GM12878 (cell line): ENCODE results near the gene NEK10. TPM values are rescaled to one million over a fixed set of nuclear protein-coding genes. Genes with fewer than 3 reads are reported as not detected.

Source experiments
- ATAC-seq: fragments of 200-7000 bp; cut with Tn5 transposase; 3 replicates; pipeline ENCODE4 v1.9.1; 2020; ENCODE audit warnings: mild to moderate bottlenecking, moderate library complexity
- BruUV-seq: library from RNA; stranded (reverse); fragments of 400-500 nt; replicated peaks from 2 replicates; lab custom pipeline; 2021; lab: Mats Ljungman, UMichigan
- CTCF ChIA-PET: fragments of 300-600 bp; sonication (Branson Sonifier 250); formaldehyde crosslinking; extraction: SDS; loops from one replicate; lab custom pipeline; 2021; ENCODE audit warnings: inconsistent platforms; lab: Yijun Ruan, JAX
- POLR2A ChIA-PET: fragments of 350-600 bp; formaldehyde crosslinking; extraction: SDS; loops from one replicate; lab custom pipeline; 2021; ENCODE audit warnings: inconsistent platforms; lab: Charles Lee
- RAD21 ChIA-PET: fragments of 300-600 bp; sonication (Branson Sonifier 250); formaldehyde crosslinking; loops from one replicate; lab custom pipeline; 2023; ENCODE audit warnings: antibody characterized with exemption; ENCODE audit not compliant: unreplicated experiment; lab: Charles Lee
- SMC1A ChIA-PET: fragments of 300-600 bp; sonication (Branson Sonifier 250); formaldehyde crosslinking; loops from one replicate; lab custom pipeline; 2023; ENCODE audit not compliant: unreplicated experiment, uncharacterized antibody; lab: Charles Lee
- DNase-seq: peaks from one replicate; pipeline ENCODE4 v3.0.0-alpha.2; 2011; ENCODE audit warnings: low read depth, low spot score
- FAIRE-seq: peaks from 3 replicates; lab custom pipeline; 2011; peaks lifted over from hg19 to GRCh38; lab: Jason Lieb, UNC
- H2AFZ ChIP-seq: 2 replicates; pipeline ENCODE4 v1.6.0; 2011; ENCODE audit warnings: low read depth, low read length, control low read depth; ENCODE audit not compliant: control insufficient read depth
- H3K27ac ChIP-seq: 2 replicates; pipeline ENCODE4 v1.5.1; 2011; ENCODE audit warnings: control low read depth; ENCODE audit not compliant: control insufficient read depth, insufficient read depth
- H3K27me3 ChIP-seq, 2 experiments: replicated peaks in 1 of 2; 2 replicates each; pipeline versions ENCODE4 v1.6.0 to v1.6.1; 2011; ENCODE audit warnings: low read length in 1 of 2; ENCODE audit not compliant: control insufficient read depth in 2 of 2, insufficient read depth in 2 of 2
- H3K36me3 ChIP-seq, 2 experiments: 2 replicates each; pipeline ENCODE4 v1.5.1; 2011; ENCODE audit warnings: low read length in 1 of 2; ENCODE audit not compliant: control insufficient read depth in 2 of 2, insufficient read depth in 2 of 2
- H3K4me1 ChIP-seq: 2 replicates; pipeline ENCODE4 v1.6.1; 2011; ENCODE audit warnings: mild to moderate bottlenecking, low read length, moderate library complexity, mixed read lengths; ENCODE audit not compliant: control insufficient read depth, insufficient read depth
- H3K4me2 ChIP-seq: 2 replicates; pipeline ENCODE4 v1.6.0; 2011; ENCODE audit warnings: control low read depth; ENCODE audit not compliant: control insufficient read depth, insufficient read depth
- H3K4me3 ChIP-seq: fragments of 200-600 bp; sonication (generic); 2 replicates; pipeline ENCODE4 v1.5.1; 2016
- H3K79me2 ChIP-seq: 2 replicates; pipeline ENCODE4 v1.6.0; 2011; ENCODE audit warnings: low read length; ENCODE audit not compliant: control insufficient read depth, insufficient read depth
- H3K9ac ChIP-seq: 2 replicates; pipeline ENCODE4 v1.8.0; 2011; ENCODE audit warnings: low read length, control low read depth, mixed read lengths; ENCODE audit not compliant: control insufficient read depth, insufficient read depth
- H3K9me3 ChIP-seq: replicated peaks from 3 replicates; pipeline ENCODE4 v1.5.1; 2011; ENCODE audit warnings: mild to moderate bottlenecking, low read length; ENCODE audit not compliant: control insufficient read depth, insufficient read depth
- H4K20me1 ChIP-seq: 2 replicates; pipeline ENCODE4 v1.6.0; 2011; ENCODE audit not compliant: control insufficient read depth, insufficient read depth
- BCL11A ChIP-seq: IDR thresholded peaks from 2 replicates; pipeline ENCODE4 v1.6.1; 2011; ENCODE audit warnings: low read depth, low read length
- BCLAF1 ChIP-seq: fragments of 450-650 bp; IDR thresholded peaks from 2 replicates; pipeline ENCODE4 v1.6.1; 2017; ENCODE audit warnings: antibody characterized with exemption, mild to moderate bottlenecking, moderate library complexity
- IRF4 ChIP-seq: IDR thresholded peaks from 2 replicates; pipeline ENCODE4 v1.6.1; 2011; ENCODE audit warnings: low read depth, low read length
- JUND ChIP-seq: IDR thresholded peaks from 2 replicates; pipeline ENCODE4 v1.6.1; 2012; ENCODE audit warnings: low read depth, mild to moderate bottlenecking, low read length, improper control_type of control experiment, moderate library complexity
- KAT2A ChIP-seq: conservative IDR thresholded peaks from 2 replicates; pipeline ENCODE4 v1.6.1; 2011; ENCODE audit warnings: low read depth, low read length; ENCODE audit not compliant: control insufficient read depth
- NR2F1 ChIP-seq: fragments of 450-650 bp; conservative IDR thresholded peaks from 2 replicates; pipeline ENCODE4 v1.6.1; 2017; ENCODE audit warnings: mild to moderate bottlenecking
- NRF1 ChIP-seq: conservative IDR thresholded peaks from 2 replicates; pipeline ENCODE4 v1.6.1; 2011; ENCODE audit warnings: mild to moderate bottlenecking, low read depth, low read length, improper control_type of control experiment
- RELB ChIP-seq: fragments of 450-650 bp; IDR thresholded peaks from 2 replicates; pipeline ENCODE4 v1.6.1; 2017; ENCODE audit warnings: low read depth, mild to moderate bottlenecking, moderate library complexity
- SKIL ChIP-seq: fragments of 450-650 bp; IDR thresholded peaks from 2 replicates; pipeline ENCODE4 v1.6.1; 2017; ENCODE audit warnings: mild to moderate bottlenecking, low read depth, inconsistent platforms; ENCODE audit not compliant: poor library complexity, severe bottlenecking
- TCF7 ChIP-seq: IDR thresholded peaks from 2 replicates; pipeline ENCODE4 v1.6.1; 2014; ENCODE audit warnings: antibody characterized with exemption, borderline replicate concordance
- ZNF622 ChIP-seq: fragments of 450-650 bp; IDR thresholded peaks from 2 replicates; pipeline ENCODE4 v1.6.1; 2017; ENCODE audit warnings: mild to moderate bottlenecking, inconsistent platforms
- WGBS: methylation state at CpG from one replicate; pipeline ENCODE4 v1.1.6; 2016; ENCODE audit warnings: low lambda C conversion rate; ENCODE audit not compliant: insufficient replicate concordance, insufficient coverage; ENCODE audit errors: missing lambda C conversion rate; 5-methylcytosine and 5-hydroxymethylcytosine counted together
- in situ Hi-C: fragments of 300-500 bp; cut with MboI; formaldehyde crosslinking; loops from 9 replicates; pipeline ENCODE4 v1.14.3; 2018; ENCODE audit warnings: mixed read lengths
- intact Hi-C: fragments of 100-400 bp; cut with micrococcal nuclease; formaldehyde crosslinking; loops from one replicate; pipeline ENCODE4 v1.14.2; 2022; ENCODE audit not compliant: unreplicated experiment
- polyA plus RNA-seq, 11 experiments: library from polyadenylated mRNA; depleted of rRNA in 4 of 11; unstranded in 6 of 11; stranded (reverse) in 5 of 11; fragments of >200 nt; fragmentation: Nextera tagmentation in 4 of 11; fragmentation: Illumina TruSeq in 1 of 11; extraction: Ambion mirVana in 4 of 11; extraction: Trizol in 1 of 11; gene quantifications; 1 replicate in 1 of 11; 2 replicates in 10 of 11; pipeline versions ENCODE4 v1.2.1 to v1.2.3, GENCODE V29; 2011 to 2016; ENCODE audit warnings: inconsistent platforms in 2 of 11, missing spikeins in 2 of 11, low read depth in 1 of 11
- total RNA-seq, 4 experiments: library from RNA; depleted of rRNA in 3 of 4; stranded (reverse); fragments of >200 nt in 3 of 4; fragmentation: Illumina TruSeq in 1 of 4; extraction: Trizol in 1 of 4; gene quantifications; 2 replicates each; pipeline versions ENCODE4 v1.2.1 to v1.2.3, GENCODE V29; 2013 to 2021

NEK10 gene
- total and polyA plus RNA-seq, 10 of the 15 experiments (the other 5 are each of a cell fraction or from before 2014, with no cell fraction given): 0.06 to 0.40 (median 0.16) TPM; not detected in 2

- TF ChIP-seq RELB: no peak
- TF ChIP-seq JUND: no peak
- no peak for TF ChIP-seq BCL11A
These were observed 145.0 kb downstream of the NEK10 start (continued) for GRCh38 chr3:27224197-27224596.

- in situ Hi-C loops: no loop called here
- Histone ChIP-seq H3K4me3 (no peak overlapping the region), H3K9me3 (no peaks in the 10 kb centered on the region), H3K79me2 (no peaks in the 10 kb centered on the region), H3K9ac (no peak overlapping the region), H3K36me3 (no peaks in the 10 kb centered on the region), H3K27ac (no peak overlapping the region), H3K4me1 (no peaks in the 10 kb centered on the region), H3K27me3 (no peaks in the 10 kb centered on the region), H3K4me2 (no peak overlapping the region), H2AFZ (no peak overlapping the region), H4K20me1 (no peaks in the 10 kb centered on the region)
- BruUV-seq: no TSS peak
- ChIA-PET SMC1A (no interaction called here), RAD21 (no interaction called here), POLR2A (no interaction called here), CTCF (no interaction called here)
- DNase-seq (no peak), ATAC-seq (no peak), FAIRE-seq (no peak)
- 75% methylated on average over 1 of the region's 1 CpG for WGBS
- intact Hi-C loops: no loop called here
- TF ChIP-seq NRF1 (no peak), TCF7 (no peak), BCLAF1 (no peak), ZNF622 (no peak), RELB (no peak), NR2F1 (no peak), SKIL (no peak), IRF4 (no peak), KAT2A (no peak)
These were observed 147.8 kb downstream of the NEK10 start for GRCh38 chr3:27221264-27221932.
